GM12878 (cell line): Measurements from ENCODE around the gene RPS16. TPM values are rescaled to one million over a fixed set of nuclear protein-coding genes. Genes with fewer than 3 reads are reported as not detected.

Experiments used
- CREM ChIP-seq: IDR thresholded peaks from 2 replicates; pipeline ENCODE4 v1.6.1; 2014; ENCODE audit warnings: antibody characterized with exemption, low read depth
- E2F4 ChIP-seq: IDR thresholded peaks from 2 replicates; pipeline ENCODE4 v1.6.1; 2012; ENCODE audit warnings: low read depth, low read length, improper control_type of control experiment
- FOXM1 ChIP-seq: IDR thresholded peaks from 2 replicates; pipeline ENCODE4 v1.6.1; 2012; ENCODE audit warnings: low read depth, mild to moderate bottlenecking, inconsistent platforms, low read length, moderate library complexity
- GABPA ChIP-seq: IDR thresholded peaks from 2 replicates; pipeline ENCODE4 v1.6.1; 2014; ENCODE audit warnings: antibody characterized with exemption, low read depth, mild to moderate bottlenecking, inconsistent platforms
- HDAC6 ChIP-seq: fragments of 200-600 bp; sonication (generic); IDR thresholded peaks from one replicate; pipeline ENCODE4 v1.8.0; 2017; ENCODE audit warnings: antibody characterized with exemption; ENCODE audit not compliant: unreplicated experiment
- IRF3 ChIP-seq: fragments of 450-650 bp; IDR thresholded peaks from 2 replicates; pipeline ENCODE4 v1.6.1; 2014; ENCODE audit warnings: mild to moderate bottlenecking
- JUND ChIP-seq: IDR thresholded peaks from 2 replicates; pipeline ENCODE4 v1.6.1; 2012; ENCODE audit warnings: low read depth, mild to moderate bottlenecking, low read length, improper control_type of control experiment, moderate library complexity
- NBN ChIP-seq: fragments of 450-650 bp; IDR thresholded peaks from 2 replicates; pipeline ENCODE4 v1.6.1; 2016
- POLR2AphosphoS2 ChIP-seq: IDR thresholded peaks from 2 replicates; pipeline ENCODE4 v1.6.1; 2011; ENCODE audit warnings: low read depth, mild to moderate bottlenecking, low read length, improper control_type of control experiment, moderate library complexity
- RB1 ChIP-seq: fragments of 450-650 bp; formaldehyde crosslinking; IDR thresholded peaks from 2 replicates; pipeline ENCODE4 v1.6.1; 2017; ENCODE audit warnings: mild to moderate bottlenecking, borderline replicate concordance
- TARDBP ChIP-seq: IDR thresholded peaks from 2 replicates; pipeline ENCODE4 v1.6.1; 2016; ENCODE audit warnings: borderline replicate concordance
- TBL1XR1 ChIP-seq: IDR thresholded peaks from 2 replicates; pipeline ENCODE4 v1.6.1; 2012; ENCODE audit warnings: low read depth, low read length, improper control_type of control experiment
- YY1 ChIP-seq: IDR thresholded peaks from 2 replicates; pipeline ENCODE4 v1.6.1; 2011; ENCODE audit warnings: low read depth, mild to moderate bottlenecking, low read length
- ZBTB40 ChIP-seq: fragments of 450-650 bp; IDR thresholded peaks from 2 replicates; pipeline ENCODE4 v1.6.1; 2016; ENCODE audit warnings: mild to moderate bottlenecking, moderate library complexity, borderline replicate concordance
- polyA plus RNA-seq, 11 experiments: library from polyadenylated mRNA; depleted of rRNA in 4 of 11; unstranded in 6 of 11; stranded (reverse) in 5 of 11; fragments of >200 nt; fragmentation: Nextera tagmentation in 4 of 11; fragmentation: Illumina TruSeq in 1 of 11; extraction: Ambion mirVana in 4 of 11; extraction: Trizol in 1 of 11; gene quantifications; 1 replicate in 1 of 11; 2 replicates in 10 of 11; pipeline versions ENCODE4 v1.2.1 to v1.2.3, GENCODE V29; 2011 to 2016; ENCODE audit warnings: inconsistent platforms in 2 of 11, missing spikeins in 2 of 11, low read depth in 1 of 11
- total RNA-seq, 4 experiments: library from RNA; depleted of rRNA in 3 of 4; stranded (reverse); fragments of >200 nt in 3 of 4; fragmentation: Illumina TruSeq in 1 of 4; extraction: Trizol in 1 of 4; gene quantifications; 2 replicates each; pipeline versions ENCODE4 v1.2.1 to v1.2.3, GENCODE V29; 2013 to 2021
- TF ChIP-seq, protein P1 (sequence below): IDR thresholded peaks from 2 replicates; pipeline ENCODE4 v1.6.1; 2012; ENCODE audit warnings: low read depth, low read length, improper control_type of control experiment
- TF ChIP-seq, protein P2 (sequence below): fragments of 450-650 bp; IDR thresholded peaks from 2 replicates; pipeline ENCODE4 v1.6.1; 2016; ENCODE audit warnings: mild to moderate bottlenecking
- TF ChIP-seq, protein P3 (sequence below): fragments of 450-650 bp; IDR thresholded peaks from 2 replicates; pipeline ENCODE4 v1.6.1; 2016; ENCODE audit warnings: mild to moderate bottlenecking

Gene RPS16
- total and polyA plus RNA-seq, 10 of the 15 experiments (the other 5 are each of a cell fraction or from before 2014, with no cell fraction given) = 148 to 4,810 (median 2,343) TPM

DNA sequence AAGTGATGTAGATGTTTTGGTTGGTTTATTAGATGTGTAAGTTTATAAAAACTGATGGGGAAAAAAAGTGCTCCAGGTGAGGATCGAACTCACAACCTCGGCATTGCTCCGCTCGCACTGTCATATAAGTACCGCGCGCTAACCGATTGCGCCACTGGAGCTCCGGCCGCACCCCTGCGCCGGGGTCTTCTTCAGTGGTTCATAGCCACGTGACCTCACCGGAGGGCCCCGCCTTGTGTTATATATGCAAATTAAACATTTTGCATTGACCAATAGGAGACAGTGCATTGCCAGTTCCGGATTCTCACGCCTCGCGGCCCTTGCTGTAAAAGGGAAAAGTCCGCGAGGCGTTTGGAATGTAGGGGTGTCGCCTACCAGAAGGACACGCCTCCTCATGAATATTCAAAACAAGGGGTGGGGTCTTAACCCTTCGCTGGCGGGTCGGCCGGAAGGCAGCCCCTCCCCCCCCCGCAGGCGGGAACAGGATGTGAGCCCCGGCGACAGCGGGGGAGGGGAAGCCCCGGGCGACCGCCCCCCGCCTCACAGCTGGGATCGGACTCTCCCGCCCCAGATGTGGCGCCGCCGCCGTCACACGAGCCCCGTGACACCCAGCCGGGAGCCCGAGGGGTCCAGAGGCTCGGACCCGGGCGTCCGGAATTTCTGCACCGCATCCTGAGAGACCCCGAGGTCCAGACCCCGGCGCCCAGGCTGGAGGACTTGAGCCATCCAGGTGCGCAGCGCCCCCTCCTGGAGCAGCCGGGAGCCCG lies 23.5 kb downstream of the RPS16 start, which contains the start of gene PLEKHG2 (continued):
- peak; percentile 99 for TF ChIP-seq TARDBP
- TF ChIP-seq JUND = 0 out of 2 replicates have a peak, but pooled peaks have one; percentile 11
- TF ChIP-seq CREM = peak; percentile 86
- TF ChIP-seq IRF3 = peak; percentile 71; the same call in 1 of the 2 replicates
- TF ChIP-seq, protein P1, sequence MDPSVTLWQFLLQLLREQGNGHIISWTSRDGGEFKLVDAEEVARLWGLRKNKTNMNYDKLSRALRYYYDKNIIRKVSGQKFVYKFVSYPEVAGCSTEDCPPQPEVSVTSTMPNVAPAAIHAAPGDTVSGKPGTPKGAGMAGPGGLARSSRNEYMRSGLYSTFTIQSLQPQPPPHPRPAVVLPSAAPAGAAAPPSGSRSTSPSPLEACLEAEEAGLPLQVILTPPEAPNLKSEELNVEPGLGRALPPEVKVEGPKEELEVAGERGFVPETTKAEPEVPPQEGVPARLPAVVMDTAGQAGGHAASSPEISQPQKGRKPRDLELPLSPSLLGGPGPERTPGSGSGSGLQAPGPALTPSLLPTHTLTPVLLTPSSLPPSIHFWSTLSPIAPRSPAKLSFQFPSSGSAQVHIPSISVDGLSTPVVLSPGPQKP = peak; percentile 81; the same call in 1 of the 2 replicates
- TF ChIP-seq GABPA = no peak
- TF ChIP-seq HDAC6 = no peak
- TF ChIP-seq FOXM1 = no peak
- peak; percentile 85 for TF ChIP-seq NBN
- 0 out of 2 replicates have a peak, but pooled peaks have one; percentile 58 for TF ChIP-seq E2F4
- TF ChIP-seq, protein P2, sequence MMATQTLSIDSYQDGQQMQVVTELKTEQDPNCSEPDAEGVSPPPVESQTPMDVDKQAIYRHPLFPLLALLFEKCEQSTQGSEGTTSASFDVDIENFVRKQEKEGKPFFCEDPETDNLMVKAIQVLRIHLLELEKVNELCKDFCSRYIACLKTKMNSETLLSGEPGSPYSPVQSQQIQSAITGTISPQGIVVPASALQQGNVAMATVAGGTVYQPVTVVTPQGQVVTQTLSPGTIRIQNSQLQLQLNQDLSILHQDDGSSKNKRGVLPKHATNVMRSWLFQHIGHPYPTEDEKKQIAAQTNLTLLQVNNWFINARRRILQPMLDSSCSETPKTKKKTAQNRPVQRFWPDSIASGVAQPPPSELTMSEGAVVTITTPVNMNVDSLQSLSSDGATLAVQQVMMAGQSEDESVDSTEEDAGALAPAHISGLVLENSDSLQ = peak; percentile 50; the same call in 1 of the 2 replicates
- peak; percentile 86; the same call in 1 of the 2 replicates for TF ChIP-seq POLR2AphosphoS2
- TF ChIP-seq YY1 = peak; percentile 74
- peak; percentile 95 for TF ChIP-seq RB1
- TF ChIP-seq, protein P3, sequence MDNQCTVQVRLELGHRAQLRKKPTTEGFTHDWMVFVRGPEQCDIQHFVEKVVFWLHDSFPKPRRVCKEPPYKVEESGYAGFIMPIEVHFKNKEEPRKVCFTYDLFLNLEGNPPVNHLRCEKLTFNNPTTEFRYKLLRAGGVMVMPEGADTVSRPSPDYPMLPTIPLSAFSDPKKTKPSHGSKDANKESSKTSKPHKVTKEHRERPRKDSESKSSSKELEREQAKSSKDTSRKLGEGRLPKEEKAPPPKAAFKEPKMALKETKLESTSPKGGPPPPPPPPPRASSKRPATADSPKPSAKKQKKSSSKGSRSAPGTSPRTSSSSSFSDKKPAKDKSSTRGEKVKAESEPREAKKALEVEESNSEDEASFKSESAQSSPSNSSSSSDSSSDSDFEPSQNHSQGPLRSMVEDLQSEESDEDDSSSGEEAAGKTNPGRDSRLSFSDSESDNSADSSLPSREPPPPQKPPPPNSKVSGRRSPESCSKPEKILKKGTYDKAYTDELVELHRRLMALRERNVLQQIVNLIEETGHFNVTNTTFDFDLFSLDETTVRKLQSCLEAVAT = peak; percentile 16; the same call in 1 of the 2 replicates
- TF ChIP-seq TBL1XR1 = peak; percentile 67
- peak; percentile 83 for TF ChIP-seq ZBTB40
